Heart left ventricle (tissue), 13 donors: Measurements from ENCODE around the gene LRRC52.

Source experiments
- POLR2A ChIP-seq, 2 donors: fragments of 450-650 bp; IDR thresholded peaks; one replicate each; pipeline ENCODE4 v1.6.1; 2017; ENCODE audit warnings: antibody characterized with exemption in 2 of 2, mild to moderate bottlenecking in 2 of 2, moderate library complexity in 2 of 2
- TF ChIP-seq, protein P1 (sequence below), 12 donors: fragments of 200-600 bp; sonication (generic) in 4 of 12; IDR thresholded peaks; one replicate each; pipeline versions ENCODE4 v1.5.0 to v1.8.0; 2018 to 2022; ENCODE audit warnings: antibody characterized with exemption in 12 of 12, mild to moderate bottlenecking in 5 of 12
- donor health status: ischemic (EF 13 %, LVEDD 7.1; RV severe dilation, severe dysfunction).
- donor health status: DM: no; HTN: yes; CAD: no.
- donor health status: DM: no; HTN: no; CAD: no.
- donor health status: ischemic (EF 25% LVEDD 6.9; RV normal size, moderate dysfunction).
- donor health status: ischemic (EF 25% LVEDD 5.7; RV mildly dilated, moderate dysfunction).
- donor health status: ischemic (EF 35%, LVEDD 5.7; RV mildly dilated, moderate dysfunction).
- donor health status: nonischemic (EF 11% LVEDD 7.7; RV severe dilation, severe dysfunction).
- donor health status: DM: yes; HTN: yes; CAD: no.
- donor health status: PGD.
- donor health status: ischemic (EF 29% LVEDD 5.4; RV normal size, mild dysfunction).
- donor health status: nonischemic (EF 23%, LVEDD 6.1; RV moderate dilation, normal function).

GRCh38 chr1:165573787-165574186, 30.0 kb downstream of the LRRC52 start:
- TF ChIP-seq, protein P1, sequence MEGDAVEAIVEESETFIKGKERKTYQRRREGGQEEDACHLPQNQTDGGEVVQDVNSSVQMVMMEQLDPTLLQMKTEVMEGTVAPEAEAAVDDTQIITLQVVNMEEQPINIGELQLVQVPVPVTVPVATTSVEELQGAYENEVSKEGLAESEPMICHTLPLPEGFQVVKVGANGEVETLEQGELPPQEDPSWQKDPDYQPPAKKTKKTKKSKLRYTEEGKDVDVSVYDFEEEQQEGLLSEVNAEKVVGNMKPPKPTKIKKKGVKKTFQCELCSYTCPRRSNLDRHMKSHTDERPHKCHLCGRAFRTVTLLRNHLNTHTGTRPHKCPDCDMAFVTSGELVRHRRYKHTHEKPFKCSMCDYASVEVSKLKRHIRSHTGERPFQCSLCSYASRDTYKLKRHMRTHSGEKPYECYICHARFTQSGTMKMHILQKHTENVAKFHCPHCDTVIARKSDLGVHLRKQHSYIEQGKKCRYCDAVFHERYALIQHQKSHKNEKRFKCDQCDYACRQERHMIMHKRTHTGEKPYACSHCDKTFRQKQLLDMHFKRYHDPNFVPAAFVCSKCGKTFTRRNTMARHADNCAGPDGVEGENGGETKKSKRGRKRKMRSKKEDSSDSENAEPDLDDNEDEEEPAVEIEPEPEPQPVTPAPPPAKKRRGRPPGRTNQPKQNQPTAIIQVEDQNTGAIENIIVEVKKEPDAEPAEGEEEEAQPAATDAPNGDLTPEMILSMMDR (IDR thresholded peaks at IDR 0.05), result no peak
- TF ChIP-seq POLR2A (IDR thresholded peaks at IDR 0.05), result no peak
